Esophagus mucosa (tissue), 1 donor: Measurements from ENCODE around the gene CIPC. TPM values are rescaled to one million over a fixed set of nuclear protein-coding genes. Genes with fewer than 3 reads are reported as not detected.

Experiments used
- ATAC-seq: fragments of 200-7000 bp; cut with Tn5 transposase; one replicate; pipeline ENCODE4 v1.9.1; 2020
- total RNA-seq: library from RNA; stranded (reverse); gene quantifications from one replicate; pipeline ENCODE4 v1.2.4, GENCODE V29; 2023
- donor health status: DM: yes; HTN: yes; CAD: no.

Gene CIPC
- total RNA-seq, 1 donor from 2014 or later = 19.7 TPM

DNA sequence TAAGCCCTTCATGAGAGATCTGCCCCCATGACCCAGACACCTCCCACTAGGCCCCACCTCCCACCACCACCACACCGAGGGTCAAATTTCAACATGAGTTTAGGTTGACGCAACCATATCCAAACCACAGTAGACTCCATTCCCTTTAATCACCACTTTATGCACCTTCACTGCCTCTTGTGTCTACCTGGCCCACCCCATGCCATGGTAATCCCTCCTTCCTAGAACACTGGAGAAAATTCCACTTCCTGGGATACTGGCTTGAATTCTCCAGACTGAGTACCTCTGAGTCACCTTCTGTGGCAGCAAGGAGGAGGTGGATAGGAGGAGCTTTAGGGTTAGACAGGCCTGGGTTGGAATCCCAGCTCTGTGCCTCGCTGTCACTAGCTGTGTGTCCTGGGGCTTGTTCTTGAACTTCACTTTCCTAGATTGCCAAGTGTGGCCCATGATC lies 26.1 kb upstream of the CIPC start:
- peak; percentile 44 for ATAC-seq

DNA sequence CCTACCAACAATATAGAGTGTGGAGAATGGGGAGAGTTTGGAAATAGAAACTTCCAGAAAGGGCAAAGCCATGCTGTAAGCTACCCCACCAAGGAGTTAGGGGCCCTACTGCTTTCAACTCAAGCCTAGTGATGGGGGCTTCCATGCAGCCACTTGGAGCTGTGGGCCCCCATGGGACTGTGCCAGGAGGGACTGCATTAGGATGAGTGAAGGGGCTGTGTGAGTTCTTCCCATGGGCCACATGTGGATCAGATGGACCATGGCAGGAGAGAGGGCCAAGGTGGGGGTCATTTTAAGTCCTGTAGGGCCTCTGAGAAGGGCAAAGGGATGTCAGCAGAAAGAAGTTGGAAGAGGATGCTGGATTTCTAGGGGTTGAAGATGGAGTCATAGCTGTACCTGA lies 23.1 kb upstream of the CIPC start:
- no peak for ATAC-seq

DNA sequence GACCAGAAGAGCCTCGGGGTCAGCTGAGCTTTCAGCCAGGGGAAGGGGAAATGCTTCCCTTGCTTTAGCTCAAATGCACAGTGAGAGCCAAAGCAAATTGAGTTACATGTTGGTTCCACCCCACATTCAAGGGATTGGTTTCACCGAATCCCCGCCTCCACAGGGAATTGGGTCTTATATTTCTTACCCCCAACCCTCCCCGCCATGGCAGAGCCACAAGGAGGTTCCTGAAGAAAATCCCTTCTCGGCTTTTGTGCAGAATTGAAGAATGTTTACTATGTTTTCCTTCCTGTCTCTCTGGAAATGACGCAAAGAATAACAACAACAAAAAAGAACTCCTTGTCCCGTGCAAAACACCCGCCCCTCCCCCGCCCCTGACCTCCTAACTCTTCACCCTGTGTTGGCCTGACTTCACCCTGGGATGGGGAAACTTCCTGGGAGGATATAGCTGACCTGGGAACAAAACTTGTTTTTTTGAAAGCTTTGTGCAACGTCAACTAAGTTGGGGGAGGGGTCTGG lies 21.9 kb upstream of the CIPC start:
- peak; percentile 46 for ATAC-seq

DNA sequence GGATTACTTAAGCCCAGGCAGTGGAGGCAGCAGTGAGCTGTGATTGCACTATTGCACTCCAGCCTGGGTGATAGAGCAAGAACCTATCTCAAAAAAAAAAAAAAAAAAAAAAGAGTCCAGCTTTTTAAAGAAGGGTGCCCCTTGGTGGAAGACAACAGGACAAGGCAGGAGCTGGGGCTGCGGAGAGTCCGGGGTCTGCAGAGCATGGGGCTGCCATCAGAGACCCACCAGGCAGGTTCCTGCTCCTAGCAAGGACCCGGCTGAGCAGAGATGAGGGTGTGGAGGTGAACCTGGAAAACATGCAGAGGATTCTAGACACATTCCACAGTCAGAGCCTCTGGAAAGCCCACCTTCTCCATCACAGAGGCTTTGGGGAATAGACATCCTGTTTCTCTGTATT lies 21.0 kb upstream of the CIPC start:
- no peak for ATAC-seq

DNA sequence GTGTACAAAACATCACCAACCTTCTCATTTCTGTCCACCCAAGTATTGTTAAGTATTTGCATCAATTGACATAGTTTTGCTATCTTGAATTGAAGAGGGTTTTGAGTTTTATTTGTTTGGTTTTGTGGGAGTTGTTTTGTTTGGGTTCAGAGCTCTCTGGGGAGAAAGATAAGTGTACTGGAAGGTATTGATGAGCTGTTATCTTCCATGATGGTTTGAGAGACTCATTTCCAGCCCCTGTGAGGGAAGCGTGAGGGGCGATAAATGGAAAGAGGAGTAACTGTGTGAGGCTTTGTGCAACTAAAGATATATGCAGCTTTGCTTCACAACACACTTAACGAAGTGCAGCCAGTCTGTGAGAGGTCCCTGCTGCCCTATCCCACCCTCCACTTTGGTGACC lies 15.7 kb upstream of the CIPC start:
- no peak for ATAC-seq

DNA sequence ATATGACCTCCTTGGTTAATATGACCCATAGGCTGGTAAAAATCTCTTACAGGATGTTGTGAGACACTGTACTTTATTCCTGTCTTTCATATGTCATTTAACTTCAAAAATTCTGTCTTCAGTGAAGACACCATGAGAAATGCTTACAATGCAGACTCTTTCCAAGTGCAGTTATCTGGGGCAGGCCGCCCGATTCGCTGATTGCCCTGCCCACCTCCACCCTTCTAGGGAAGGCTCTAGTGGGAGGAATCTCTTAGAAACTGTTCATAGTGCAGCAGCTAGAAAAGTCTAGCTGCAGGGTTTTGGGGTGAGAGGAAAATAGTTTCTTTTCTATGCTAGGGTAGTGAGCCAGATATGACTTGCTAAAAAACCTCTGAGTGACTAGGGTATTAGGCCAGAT lies 15.0 kb upstream of the CIPC start:
- no peak for ATAC-seq

DNA sequence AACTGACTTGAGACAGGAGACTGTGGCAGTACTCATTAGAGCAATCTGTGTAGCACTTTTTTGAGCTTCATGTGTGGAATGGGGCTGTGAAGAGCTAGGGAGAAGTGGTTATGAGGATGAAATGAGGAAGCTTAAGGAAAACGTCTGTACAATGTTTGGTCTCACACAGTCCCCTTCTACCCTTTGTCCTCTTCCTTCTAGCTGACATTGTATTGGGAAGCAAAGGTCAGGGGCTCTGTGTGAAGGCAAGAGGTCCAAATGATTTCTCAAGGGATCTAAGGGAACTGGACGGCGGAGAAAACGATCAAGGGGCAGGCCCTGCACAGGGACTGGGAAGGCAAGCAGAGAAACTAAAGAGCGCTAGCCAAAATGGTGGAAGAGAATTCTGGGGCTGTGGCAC lies 13.1 kb upstream of the CIPC start:
- no peak for ATAC-seq

DNA sequence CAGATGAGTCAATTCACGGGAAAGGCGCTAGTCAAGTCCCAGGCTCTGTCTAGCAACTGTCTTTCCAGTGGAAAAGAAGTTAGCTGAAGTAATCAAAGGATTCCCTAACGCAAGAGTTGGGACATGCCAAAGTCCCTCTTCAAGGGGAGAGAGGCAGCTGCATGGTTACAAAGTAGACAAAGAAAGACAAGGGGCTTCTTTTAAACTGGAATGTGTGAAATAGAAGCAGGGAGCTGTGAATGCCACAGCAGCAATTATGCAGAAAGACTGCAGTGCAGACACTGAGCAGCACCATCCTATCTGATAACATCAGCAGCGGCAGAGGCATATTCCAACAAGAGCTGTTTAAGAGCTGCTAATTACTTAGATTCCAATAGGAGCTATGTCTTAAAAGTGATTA lies 12.5 kb upstream of the CIPC start:
- no peak for ATAC-seq

DNA sequence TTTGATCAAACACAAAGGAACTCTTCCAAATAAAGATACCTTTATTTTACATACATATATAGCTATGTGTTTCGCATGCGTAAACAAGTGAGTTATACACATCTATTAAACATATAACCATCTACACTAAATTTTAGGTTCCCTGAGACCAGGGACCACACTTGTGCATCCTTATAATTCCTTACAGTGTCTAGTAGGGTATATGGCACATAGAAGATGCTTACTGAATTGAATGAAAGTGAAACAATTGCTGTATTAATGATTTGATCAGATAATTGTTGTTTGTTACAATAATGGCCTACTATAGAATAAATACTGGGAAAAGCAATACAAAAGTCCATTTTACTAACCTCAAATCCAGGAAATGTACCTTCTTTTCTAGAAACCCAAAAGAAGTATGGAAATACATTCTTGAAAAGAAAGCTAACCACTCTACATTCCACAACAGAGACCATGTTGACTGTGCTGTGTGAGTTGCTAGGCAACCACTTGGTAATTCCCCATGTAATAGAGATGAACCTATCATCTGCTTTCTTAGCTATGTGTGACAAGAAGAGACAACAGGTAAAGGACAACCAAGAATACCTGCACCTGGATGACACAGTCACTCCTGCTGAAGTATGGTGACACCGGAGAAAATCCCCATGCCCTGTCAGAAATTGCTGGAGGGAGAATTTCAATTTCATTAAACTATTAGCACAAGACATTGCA lies 11.9 kb upstream of the CIPC start:
- ATAC-seq = peak; percentile 52

- no peak for ATAC-seq
These were observed 11.1 kb upstream of the CIPC start for GRCh38 chr14:77086951-77087350.

GRCh38 chr14:77087631-77088030 lies 10.4 kb upstream of the CIPC start:
- no peak for ATAC-seq

- ATAC-seq = peak; percentile 96
These were observed 9.8 kb upstream of the CIPC start for GRCh38 chr14:77088219-77088618.

- peak; percentile 27 for ATAC-seq
These were observed 9.4 kb upstream of the CIPC start for GRCh38 chr14:77088645-77089044.

DNA sequence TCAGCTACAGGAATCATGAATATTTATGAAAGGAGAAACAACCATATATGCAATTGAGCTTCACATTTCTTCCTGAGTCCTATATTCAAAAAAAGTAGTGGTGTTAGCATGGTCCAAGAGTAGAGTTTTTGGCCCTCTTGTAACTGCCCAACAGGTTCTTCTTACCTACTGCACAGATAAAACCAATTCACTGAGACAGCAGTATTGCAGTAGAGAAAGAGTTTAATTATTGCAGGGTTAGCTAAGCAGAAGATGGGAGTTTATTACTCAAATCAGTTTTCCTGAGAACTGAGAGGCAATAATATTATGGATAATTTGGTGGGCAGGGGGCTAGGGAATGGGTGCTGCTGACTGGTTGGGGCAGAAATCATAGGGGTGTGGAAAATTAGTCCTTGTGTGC lies 6.5 kb upstream of the CIPC start:
- no peak for ATAC-seq

DNA sequence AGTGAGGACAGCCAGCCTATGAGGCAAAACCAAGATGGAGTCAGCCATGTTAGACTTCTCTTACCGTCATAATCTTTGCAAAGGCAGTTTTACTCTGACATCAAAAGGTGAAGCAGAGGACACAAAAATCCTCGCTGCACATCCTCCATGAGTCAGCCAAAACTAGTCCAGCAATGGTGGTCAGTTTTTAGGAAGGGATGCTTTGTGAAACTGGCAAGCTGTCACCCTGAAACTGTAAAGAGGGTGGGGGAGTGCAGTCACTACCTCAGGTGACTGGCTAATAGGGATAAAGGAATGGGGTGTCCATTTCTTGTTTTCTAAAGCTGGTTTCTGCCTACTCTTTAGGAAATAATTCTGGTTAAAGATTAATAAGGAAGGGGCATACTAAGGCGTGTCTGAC lies 5.4 kb upstream of the CIPC start:
- peak; percentile 40 for ATAC-seq

GRCh38 chr14:77094672-77095284 lies 3.3 kb upstream of the CIPC start:
- no peak for ATAC-seq

GRCh38 chr14:77097006-77097699 lies 905 bp upstream of the CIPC start:
- ATAC-seq = no peak

DNA sequence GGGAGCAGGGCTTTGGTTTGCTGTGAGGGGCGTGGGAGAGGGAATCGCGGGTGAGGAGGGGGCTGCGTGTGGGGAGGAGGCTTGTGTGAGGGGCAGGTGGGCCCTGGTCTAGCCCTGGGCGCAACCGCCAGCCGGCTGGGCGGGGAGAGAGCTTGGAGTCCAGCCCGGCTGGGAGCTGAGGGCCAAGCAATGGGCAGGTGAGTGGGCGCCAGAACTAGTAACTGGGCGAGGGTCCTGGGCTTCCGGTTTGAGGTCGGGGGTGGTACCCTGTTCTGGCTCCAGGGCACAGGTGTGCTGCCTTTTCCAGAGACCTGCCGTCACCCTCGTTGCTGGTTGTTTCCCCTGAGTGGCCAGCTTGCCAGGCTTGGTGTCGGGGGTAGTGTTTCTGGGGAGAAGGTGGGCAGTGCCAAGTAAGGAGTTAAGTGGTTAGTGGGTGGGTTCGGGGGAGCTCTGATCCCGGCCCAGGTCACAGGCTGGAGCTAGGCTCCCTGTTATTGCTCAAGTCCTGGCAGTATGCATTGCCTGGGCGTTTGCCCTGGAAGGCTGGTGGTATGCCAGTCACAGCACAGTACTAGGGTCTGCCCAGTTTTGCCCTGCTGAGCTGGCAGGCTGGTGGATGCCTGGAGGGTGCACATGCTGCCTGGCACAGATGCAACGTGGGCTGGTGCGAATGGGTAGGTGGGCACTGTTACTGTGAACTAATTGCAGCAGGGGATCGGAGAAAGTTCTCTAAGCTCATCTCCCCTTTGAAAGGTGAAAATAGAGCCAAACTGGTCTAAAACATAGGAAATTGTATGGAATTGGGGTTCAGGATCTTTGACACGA lies 683 bp downstream of the CIPC start:
- peak; percentile 33 for ATAC-seq

DNA sequence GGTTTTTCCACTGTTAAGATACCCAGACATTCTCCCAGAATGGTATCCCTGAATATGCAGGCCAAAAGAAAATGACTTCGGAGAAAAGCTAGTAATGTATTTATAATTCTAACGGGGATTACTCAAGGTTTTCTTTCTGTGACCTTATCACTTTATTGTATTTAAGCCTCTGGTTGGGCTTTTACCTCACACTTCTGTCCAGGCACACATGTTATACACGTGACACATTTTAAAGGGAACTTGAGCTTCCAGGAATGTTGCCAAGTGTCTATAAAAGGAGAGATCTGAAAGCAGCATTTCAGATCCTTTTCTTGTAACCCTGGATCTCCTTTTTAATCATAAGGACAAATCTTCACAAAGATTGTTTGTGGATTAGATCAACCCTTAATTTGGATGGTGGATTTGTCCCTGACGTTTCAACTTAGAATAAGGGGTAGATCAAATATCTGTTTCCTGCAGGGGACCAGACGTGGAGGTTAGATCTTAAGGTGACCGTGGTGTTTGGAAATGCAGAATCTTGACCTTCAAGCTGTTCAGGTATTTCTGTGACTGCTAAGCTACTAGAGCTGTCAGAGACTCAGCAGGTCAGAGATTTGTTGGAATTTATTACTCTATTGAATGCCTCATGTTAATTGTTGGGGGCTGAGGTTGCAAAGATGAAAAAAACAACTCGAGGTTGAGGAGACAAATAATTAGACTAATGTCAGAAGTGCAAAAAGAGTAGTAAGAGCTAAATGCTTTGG lies 1.5 kb downstream of the CIPC start:
- ATAC-seq = no peak

DNA sequence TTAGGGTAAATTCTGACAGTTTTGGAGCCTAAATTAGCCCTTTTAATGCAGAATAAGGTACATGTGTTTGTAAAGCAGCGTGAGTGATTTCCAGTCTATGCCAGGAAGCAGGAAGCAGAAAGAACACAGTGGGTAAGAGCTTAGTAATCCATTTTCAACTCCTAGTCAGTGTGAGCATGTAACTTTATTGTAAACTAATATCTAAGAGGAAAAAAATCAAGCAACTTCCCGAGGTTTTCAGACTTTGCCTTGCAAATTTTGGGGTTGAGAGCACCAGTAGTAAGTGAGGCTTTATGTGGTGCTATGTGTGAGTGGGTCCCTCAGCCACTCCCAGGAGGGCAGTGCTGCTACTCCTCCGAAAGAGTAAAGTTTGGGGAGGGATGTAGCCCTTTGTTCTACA lies 2.9 kb downstream of the CIPC start:
- no peak for ATAC-seq

DNA sequence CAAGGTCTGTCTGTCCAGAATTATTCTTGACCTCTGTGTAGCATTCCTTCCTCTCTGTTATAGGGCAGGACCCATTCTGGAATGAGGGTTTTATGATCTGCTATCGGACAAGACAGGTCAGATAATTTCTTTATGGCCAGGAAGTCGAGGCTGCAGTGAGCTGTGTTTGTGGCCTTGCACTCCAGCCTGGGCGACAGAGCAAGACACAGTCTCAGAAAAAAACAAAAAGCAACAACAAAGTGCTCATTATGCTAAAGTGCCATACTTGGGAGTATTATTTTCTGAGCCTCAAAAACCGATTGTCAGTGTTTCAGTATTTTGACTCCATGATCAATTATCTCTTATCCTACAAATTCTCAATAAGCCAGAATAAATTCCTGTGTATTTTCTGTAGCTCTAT lies 4.1 kb downstream of the CIPC start:
- ATAC-seq = no peak

- no peak for ATAC-seq
These were observed 5.4 kb downstream of the CIPC start for GRCh38 chr14:77103475-77103874.
